SU-DHL-6 (cell line): Measurements from ENCODE around the gene MARCHF3.

Source experiments
- EZH2phosphoT487 ChIP-seq: fragments of 200-600 bp; sonication (generic), shearing (Covaris generic); conservative IDR thresholded peaks from 2 replicates; pipeline ENCODE4 v1.6.1; 2018; ENCODE audit warnings: mild to moderate bottlenecking, antibody characterized with exemption, low read length, moderate library complexity, mixed read lengths
- TF ChIP-seq, protein P1 (sequence below): fragments of 200-600 bp; sonication (generic); IDR thresholded peaks from one replicate; pipeline ENCODE4 v1.5.1; 2017; ENCODE audit warnings: antibody characterized with exemption, mild to moderate bottlenecking, low read length, moderate library complexity; ENCODE audit not compliant: insufficient read depth, poor library complexity, severe bottlenecking

DNA sequence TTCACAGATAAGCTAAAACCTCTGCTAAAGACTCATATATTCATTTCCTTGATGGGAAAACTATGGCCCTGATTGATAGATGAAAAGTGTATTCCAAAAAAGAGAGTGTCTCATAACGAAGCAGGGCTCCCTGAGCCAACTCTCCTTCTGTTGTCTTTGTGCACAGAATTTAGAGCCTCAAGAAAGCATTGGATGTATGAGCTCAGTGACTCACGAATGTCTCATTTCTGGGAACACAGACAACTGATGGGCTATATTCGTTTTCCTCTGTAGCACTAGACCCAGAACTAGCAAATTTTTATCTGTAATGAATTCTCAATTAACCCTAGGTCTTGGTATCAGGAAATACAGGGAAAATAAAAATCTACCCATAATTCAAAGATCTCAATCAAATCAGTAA lies 165.1 kb downstream of the MARCHF3 start:
- TF ChIP-seq EZH2phosphoT487: no peak
- TF ChIP-seq, protein P1, sequence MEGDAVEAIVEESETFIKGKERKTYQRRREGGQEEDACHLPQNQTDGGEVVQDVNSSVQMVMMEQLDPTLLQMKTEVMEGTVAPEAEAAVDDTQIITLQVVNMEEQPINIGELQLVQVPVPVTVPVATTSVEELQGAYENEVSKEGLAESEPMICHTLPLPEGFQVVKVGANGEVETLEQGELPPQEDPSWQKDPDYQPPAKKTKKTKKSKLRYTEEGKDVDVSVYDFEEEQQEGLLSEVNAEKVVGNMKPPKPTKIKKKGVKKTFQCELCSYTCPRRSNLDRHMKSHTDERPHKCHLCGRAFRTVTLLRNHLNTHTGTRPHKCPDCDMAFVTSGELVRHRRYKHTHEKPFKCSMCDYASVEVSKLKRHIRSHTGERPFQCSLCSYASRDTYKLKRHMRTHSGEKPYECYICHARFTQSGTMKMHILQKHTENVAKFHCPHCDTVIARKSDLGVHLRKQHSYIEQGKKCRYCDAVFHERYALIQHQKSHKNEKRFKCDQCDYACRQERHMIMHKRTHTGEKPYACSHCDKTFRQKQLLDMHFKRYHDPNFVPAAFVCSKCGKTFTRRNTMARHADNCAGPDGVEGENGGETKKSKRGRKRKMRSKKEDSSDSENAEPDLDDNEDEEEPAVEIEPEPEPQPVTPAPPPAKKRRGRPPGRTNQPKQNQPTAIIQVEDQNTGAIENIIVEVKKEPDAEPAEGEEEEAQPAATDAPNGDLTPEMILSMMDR: no peak
